Thymus (tissue), 11 donors: ENCODE measurements around the gene MANBA. TPM values are rescaled to one million over a fixed set of nuclear protein-coding genes. Genes with fewer than 3 reads are reported as not detected.

Experiments used
- DNase-seq, 9 donors: peaks; one replicate each; pipeline ENCODE4 v3.0.0-alpha.2; 2013; ENCODE audit warnings: low spot score in 9 of 9, low read depth in 6 of 9, missing footprints in 1 of 9
- H3K27ac ChIP-seq, 2 donors: one replicate each; pipeline ENCODE4 v1.5.1; 2013; ENCODE audit warnings: control low read depth in 1 of 2, low read depth in 1 of 2, low read length in 1 of 2, mild to moderate bottlenecking in 1 of 2, moderate library complexity in 1 of 2
- H3K27me3 ChIP-seq, 2 donors: one replicate each; pipeline ENCODE4 v1.5.1; 2013; ENCODE audit warnings: low read length in 1 of 2; ENCODE audit not compliant: control insufficient read depth in 2 of 2, insufficient read depth in 1 of 2
- H3K36me3 ChIP-seq, 2 donors: one replicate each; pipeline ENCODE4 v1.5.1; 2013; ENCODE audit warnings: low read length in 1 of 2, mild to moderate bottlenecking in 1 of 2, moderate library complexity in 1 of 2; ENCODE audit not compliant: control insufficient read depth in 2 of 2, insufficient read depth in 2 of 2
- H3K4me1 ChIP-seq, 2 donors: one replicate each; pipeline ENCODE4 v1.5.1; 2013; ENCODE audit warnings: low read length in 2 of 2; ENCODE audit not compliant: control insufficient read depth in 2 of 2, insufficient read depth in 2 of 2
- H3K4me3 ChIP-seq, 2 donors: one replicate each; pipeline ENCODE4 v1.5.1; 2013; ENCODE audit warnings: low read length in 2 of 2, control low read depth in 1 of 2, mild to moderate bottlenecking in 1 of 2
- H3K9me3 ChIP-seq, 2 donors: one replicate each; pipeline ENCODE4 v1.5.1; 2013; ENCODE audit warnings: low read length in 1 of 2, mild to moderate bottlenecking in 1 of 2; ENCODE audit not compliant: control insufficient read depth in 2 of 2, insufficient read depth in 1 of 2
- WGBS: extraction: QIAGEN DNeasy Blood & Tissue Kit; methylation state at CpG from one replicate; pipeline ENCODE4 v1.1.7; 2013; 5-methylcytosine and 5-hydroxymethylcytosine counted together
- polyA plus RNA-seq: library from polyadenylated mRNA; stranded (reverse); fragments of 200-250 nt; gene quantifications from one replicate; pipeline ENCODE4 v1.2.3, GENCODE V29; 2013
- total RNA-seq: library from RNA; stranded (reverse); fragments of 120-200 nt; gene quantifications from one replicate; pipeline ENCODE4 v1.2.4, GENCODE V29; 2013
- donor health status: healthy.

MANBA gene
- total and polyA plus RNA-seq, 2 donors, result 19.0 to 19.7 TPM

- Histone ChIP-seq H3K9me3 (no peaks in the 10 kb centered on the region), H3K4me1 (peaks cover 11 to 26% of the 10 kb centered on the region in 2 donors), H3K36me3 (peaks cover 0 to 49% of the 10 kb centered on the region in 2 donors), H3K27ac (peak overlapping the region; percentile 62 to 68), H3K4me3 (no peak overlapping the region), H3K27me3 (no peaks in the 10 kb centered on the region)
- peak in 5 of 9 donors; percentile 57 to 86 (median 63) for DNase-seq
- 11% methylated on average over 1 of the region's 1 CpG for WGBS
Observed at GRCh38 chr4:102598086-102598761, 162.5 kb downstream of the MANBA start.

- peaks cover 11 to 23% of the 10 kb centered on the region in 2 donors for H3K4me1 ChIP-seq
- H3K27ac ChIP-seq, result no peak overlapping the region
- no peaks in the 10 kb centered on the region for H3K9me3 ChIP-seq
- no peak overlapping the region for H3K4me3 ChIP-seq
- peaks cover 0 to 38% of the 10 kb centered on the region in 2 donors for H3K36me3 ChIP-seq
- no peak for DNase-seq
- WGBS, result 94% methylated on average over 4 of the region's 4 CpGs
- no peaks in the 10 kb centered on the region for H3K27me3 ChIP-seq
Observed at GRCh38 chr4:102596532-102596931, 164.2 kb downstream of the MANBA start.

- H3K4me1 ChIP-seq, result peaks cover 11 to 14% of the 10 kb centered on the region in 2 donors
- no peak for DNase-seq
- H3K36me3 ChIP-seq, result peaks cover 0 to 39% of the 10 kb centered on the region in 2 donors
- 64% methylated on average over 2 of the region's 2 CpGs for WGBS
- H3K27me3 ChIP-seq, result no peaks in the 10 kb centered on the region
- no peaks in the 10 kb centered on the region for H3K9me3 ChIP-seq
- no peak overlapping the region for H3K27ac ChIP-seq
- no peak overlapping the region for H3K4me3 ChIP-seq
Observed at GRCh38 chr4:102594000-102594399, 166.8 kb downstream of the MANBA start.

DNA sequence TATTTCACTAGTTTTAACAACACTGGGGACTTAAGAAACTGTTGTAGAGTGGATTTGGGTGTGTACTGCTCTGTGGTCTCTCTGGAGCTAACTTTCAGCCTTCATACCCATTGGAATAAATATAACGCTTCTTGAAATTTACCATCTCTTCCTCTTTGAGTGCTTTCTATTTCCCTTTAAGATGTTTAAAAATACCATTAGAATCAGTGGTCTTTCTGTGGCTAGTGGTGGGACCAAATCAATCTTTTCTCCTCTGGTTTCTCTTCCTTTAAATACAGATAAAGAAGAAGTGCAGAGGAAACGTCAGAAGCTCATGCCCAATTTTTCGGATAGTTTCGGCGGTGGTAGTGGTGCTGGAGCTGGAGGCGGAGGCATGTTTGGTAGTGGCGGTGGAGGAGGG is 167.6 kb downstream of the MANBA start:
- 95% methylated on average over 7 of the region's 7 CpGs for WGBS
- Histone ChIP-seq H3K4me1 (peaks cover 5 to 8% of the 10 kb centered on the region in 2 donors), H3K9me3 (no peaks in the 10 kb centered on the region), H3K36me3 (peaks cover 0 to 37% of the 10 kb centered on the region in 2 donors), H3K27me3 (no peaks in the 10 kb centered on the region), H3K27ac (no peak overlapping the region), H3K4me3 (no peak overlapping the region)
- DNase-seq, result no peak

DNA sequence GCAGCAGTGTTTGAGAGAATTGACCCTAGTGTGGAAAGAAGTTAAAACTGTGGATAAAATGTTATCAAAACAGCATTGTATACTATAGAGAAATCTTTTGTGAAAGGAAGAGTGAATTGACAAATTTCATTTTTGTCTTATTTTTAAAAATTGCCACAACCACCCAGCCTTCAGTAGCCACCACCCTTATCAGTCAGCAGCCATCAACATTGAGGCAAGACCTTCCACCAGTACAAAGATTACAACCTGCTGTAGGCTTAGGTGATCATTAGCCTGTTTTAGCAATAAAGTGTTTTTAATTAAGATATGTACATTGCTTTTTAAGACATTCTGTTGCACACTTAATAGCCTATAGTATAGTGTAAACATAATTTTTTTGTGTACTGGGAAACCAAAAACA is 168.5 kb downstream of the MANBA start:
- Histone ChIP-seq H3K36me3 (peaks cover 0 to 33% of the 10 kb centered on the region in 2 donors), H3K27ac (no peak overlapping the region), H3K4me3 (no peak overlapping the region), H3K9me3 (no peaks in the 10 kb centered on the region), H3K4me1 (peaks cover 0 to under 1% of the 10 kb centered on the region in 2 donors), H3K27me3 (no peaks in the 10 kb centered on the region)
- no peak for DNase-seq

DNA sequence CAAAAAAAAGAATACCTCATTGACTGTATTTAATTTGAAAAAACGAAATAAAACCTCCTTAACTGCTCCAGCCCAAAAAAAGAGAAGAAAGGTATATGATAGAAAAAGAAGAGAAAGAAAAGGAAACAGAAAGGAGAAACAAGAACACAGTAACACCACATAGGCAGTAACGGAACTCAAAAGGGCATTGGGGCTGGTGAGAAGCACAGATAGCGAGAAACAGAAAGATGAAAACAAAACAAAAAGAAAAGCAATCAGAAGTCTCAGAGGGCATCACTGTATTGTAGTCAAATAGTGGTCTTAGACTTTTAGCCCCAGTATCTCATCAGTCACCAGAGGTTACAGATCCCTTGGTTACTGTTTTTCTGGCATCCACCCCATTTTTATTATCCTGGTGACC is 171.0 kb downstream of the MANBA start:
- Histone ChIP-seq H3K4me1 (peaks cover 2 to 11% of the 10 kb centered on the region in 2 donors), H3K27ac (no peak overlapping the region), H3K4me3 (no peak overlapping the region), H3K9me3 (no peaks in the 10 kb centered on the region), H3K36me3 (peaks cover 0 to 27% of the 10 kb centered on the region in 2 donors), H3K27me3 (no peaks in the 10 kb centered on the region)
- DNase-seq, result no peak
- 97% methylated on average over 3 of the region's 3 CpGs for WGBS

DNA sequence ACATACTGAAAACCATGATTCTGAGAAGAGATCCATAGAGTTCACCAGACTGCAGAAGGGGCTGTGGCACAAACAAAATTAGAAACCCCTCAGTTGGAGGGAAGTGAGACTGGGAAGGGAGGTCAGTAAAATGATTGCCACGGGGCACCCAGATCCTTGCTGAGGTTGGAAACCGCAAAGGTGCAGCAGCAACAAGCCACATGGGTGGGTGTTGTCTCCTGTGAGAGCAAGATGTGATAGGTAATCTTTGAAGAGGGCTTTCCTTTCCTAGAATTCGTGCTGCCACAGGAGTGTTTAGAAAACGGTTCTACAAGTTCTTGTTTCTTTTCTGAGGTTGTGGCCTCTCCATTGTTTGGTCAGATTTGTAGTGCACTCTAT is 174.1 kb downstream of the MANBA start:
- Histone ChIP-seq H3K9me3 (no peaks in the 10 kb centered on the region), H3K27ac (no peak overlapping the region), H3K27me3 (no peaks in the 10 kb centered on the region), H3K4me1 (peaks cover 2 to 11% of the 10 kb centered on the region in 2 donors), H3K4me3 (no peak overlapping the region), H3K36me3 (peaks cover 4 to 35% of the 10 kb centered on the region in 2 donors)
- peak in 1 of 9 donors; percentile 56 for DNase-seq
- WGBS, result 14% methylated on average over 4 of the region's 4 CpGs

DNA sequence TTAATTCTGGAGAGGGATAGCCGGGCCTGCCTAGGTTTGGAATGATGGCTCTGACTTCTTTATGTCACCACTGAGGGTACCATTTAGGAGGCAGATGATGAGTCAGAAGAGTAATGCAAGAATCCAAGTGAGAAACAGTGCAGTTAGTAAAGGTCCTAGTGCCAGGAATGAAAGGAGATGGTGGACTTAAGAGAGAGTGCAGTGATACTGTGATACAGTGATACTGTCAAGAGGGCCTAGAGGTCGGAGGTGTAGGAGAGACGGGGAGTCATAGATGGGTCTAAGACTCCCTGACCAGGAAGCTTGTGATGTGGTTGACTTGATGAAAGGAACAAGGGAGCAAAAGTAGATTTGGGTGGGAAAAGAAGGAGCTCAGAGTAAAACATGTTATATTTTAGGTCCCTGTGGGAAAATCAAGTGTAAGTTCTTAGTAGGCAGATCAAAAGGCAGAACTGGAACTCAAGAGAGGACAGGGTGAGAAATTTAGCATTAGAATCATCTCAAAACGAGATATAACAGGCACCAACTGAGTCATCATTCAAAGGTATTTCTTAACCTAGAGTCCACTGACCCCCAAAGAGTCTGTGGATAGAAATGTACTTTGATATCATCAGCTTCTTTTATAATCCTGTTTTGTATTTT is 174.6 kb downstream of the MANBA start:
- WGBS, result 95% methylated on average over 4 of the region's 4 CpGs
- Histone ChIP-seq H3K4me1 (peaks cover 2 to 11% of the 10 kb centered on the region in 2 donors), H3K36me3 (peaks cover 4 to 35% of the 10 kb centered on the region in 2 donors), H3K27ac (no peak overlapping the region), H3K4me3 (no peak overlapping the region), H3K27me3 (no peaks in the 10 kb centered on the region), H3K9me3 (no peaks in the 10 kb centered on the region)
- no peak for DNase-seq

- DNase-seq, result no peak
- Histone ChIP-seq H3K27ac (no peak overlapping the region), H3K4me3 (no peak overlapping the region), H3K27me3 (no peaks in the 10 kb centered on the region), H3K9me3 (no peaks in the 10 kb centered on the region), H3K4me1 (peaks cover 2 to 11% of the 10 kb centered on the region in 2 donors), H3K36me3 (peaks cover 4 to 29% of the 10 kb centered on the region in 2 donors)
- WGBS, result 94% methylated on average over 2 of the region's 2 CpGs
Observed at GRCh38 chr4:102585329-102585728, 175.4 kb downstream of the MANBA start.
